ENCODE results near the gene CASP10. TPM values are rescaled to one million over a fixed set of nuclear protein-coding genes. Genes with fewer than 3 reads are reported as not detected.

Gene CASP10
- total RNA-seq, 4 donors from 2014 or later, result 13.5 to 47.0 (median 15.3) TPM

DNA sequence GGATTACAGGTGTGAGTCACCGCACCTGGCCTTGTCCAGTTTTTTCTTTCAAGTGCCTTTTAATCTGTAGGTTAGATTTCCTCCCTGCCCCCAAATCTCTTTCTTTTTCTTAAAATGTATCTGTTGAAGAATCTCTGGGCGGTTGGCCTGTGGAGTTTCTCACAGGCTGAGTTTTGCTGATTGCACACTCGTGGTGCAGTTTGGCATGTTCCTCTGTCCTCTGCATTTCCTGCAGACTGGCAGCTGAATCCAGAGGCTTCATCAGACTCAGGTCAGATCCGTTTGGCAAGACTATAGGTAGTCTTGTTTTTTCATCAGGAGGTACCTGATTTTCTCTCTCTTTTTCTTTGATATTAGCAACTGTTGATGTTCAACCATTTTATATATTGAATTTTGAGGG is 5.5 kb downstream of the CASP10 start:
- no peak for ATAC-seq (ENCODE audit: low FRiP score)
- TF ChIP-seq, protein P1, sequence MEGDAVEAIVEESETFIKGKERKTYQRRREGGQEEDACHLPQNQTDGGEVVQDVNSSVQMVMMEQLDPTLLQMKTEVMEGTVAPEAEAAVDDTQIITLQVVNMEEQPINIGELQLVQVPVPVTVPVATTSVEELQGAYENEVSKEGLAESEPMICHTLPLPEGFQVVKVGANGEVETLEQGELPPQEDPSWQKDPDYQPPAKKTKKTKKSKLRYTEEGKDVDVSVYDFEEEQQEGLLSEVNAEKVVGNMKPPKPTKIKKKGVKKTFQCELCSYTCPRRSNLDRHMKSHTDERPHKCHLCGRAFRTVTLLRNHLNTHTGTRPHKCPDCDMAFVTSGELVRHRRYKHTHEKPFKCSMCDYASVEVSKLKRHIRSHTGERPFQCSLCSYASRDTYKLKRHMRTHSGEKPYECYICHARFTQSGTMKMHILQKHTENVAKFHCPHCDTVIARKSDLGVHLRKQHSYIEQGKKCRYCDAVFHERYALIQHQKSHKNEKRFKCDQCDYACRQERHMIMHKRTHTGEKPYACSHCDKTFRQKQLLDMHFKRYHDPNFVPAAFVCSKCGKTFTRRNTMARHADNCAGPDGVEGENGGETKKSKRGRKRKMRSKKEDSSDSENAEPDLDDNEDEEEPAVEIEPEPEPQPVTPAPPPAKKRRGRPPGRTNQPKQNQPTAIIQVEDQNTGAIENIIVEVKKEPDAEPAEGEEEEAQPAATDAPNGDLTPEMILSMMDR (IDR thresholded peaks at IDR 0.05), result no peak
- DNase-seq (ENCODE audit: low spot score), result no peak

DNA sequence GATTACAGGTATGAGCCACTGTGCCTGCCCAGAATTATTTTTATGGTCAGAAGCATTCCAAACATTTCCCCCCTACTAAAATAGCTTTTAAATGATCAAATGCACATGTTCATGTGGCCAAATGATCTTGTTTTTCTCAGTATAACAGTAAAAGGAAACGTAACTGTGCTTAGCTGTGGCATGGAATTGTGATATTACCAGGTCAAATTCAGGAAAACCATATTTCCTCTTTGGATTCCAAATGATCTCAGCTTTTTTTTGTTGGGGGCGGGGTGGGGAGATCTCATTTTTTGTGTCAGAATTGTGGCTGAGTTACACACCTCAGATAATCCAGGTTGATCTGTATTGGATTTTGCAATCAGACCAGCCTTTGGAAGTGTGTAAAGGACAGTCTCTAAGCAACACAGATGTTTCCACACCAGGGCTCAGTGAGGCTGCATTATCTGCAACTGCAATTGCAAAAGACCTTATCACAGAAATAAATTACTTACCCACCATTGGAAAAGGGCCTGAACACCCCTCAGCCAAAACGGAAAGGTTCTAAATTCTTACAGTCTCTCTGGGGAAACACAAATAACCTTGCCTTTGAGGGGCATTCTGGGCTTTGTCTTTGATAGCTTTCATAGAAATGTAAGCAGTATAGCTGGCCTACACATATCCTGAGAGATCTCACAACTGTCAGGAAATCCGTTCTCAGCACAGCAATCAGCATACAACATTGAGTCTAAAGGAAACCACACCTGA is 8.4 kb downstream of the CASP10 start:
- ATAC-seq (ENCODE audit: low FRiP score), result peak; percentile 90

GRCh38 chr2:201194097-201194496 is 11.2 kb downstream of the CASP10 start:
- TF ChIP-seq, protein P1 (IDR thresholded peaks at IDR 0.05), result no peak
- no peak for ATAC-seq (ENCODE audit: low FRiP score)
- DNase-seq (ENCODE audit: low spot score), result no peak

More for the DNA sequence above, 8.4 kb downstream of the CASP10 start:
- no peak for DNase-seq (ENCODE audit: low spot score)
- TF ChIP-seq, protein P1 (IDR thresholded peaks at IDR 0.05), result no peak

GRCh38 chr2:201195331-201195730 is 12.4 kb downstream of the CASP10 start:
- DNase-seq (ENCODE audit: low spot score) (no peak), ATAC-seq (ENCODE audit: low FRiP score) (no peak)
- TF ChIP-seq, protein P1 (IDR thresholded peaks at IDR 0.05), result no peak

GRCh38 chr2:201196003-201196402 is 13.1 kb downstream of the CASP10 start:
- DNase-seq (ENCODE audit: low spot score), result no peak
- no peak for ATAC-seq (ENCODE audit: low FRiP score)
- TF ChIP-seq, protein P1 (IDR thresholded peaks at IDR 0.05), result no peak

GRCh38 chr2:201196803-201197202 is 13.9 kb downstream of the CASP10 start:
- TF ChIP-seq, protein P1 (IDR thresholded peaks at IDR 0.05), result no peak
- DNase-seq (ENCODE audit: low spot score) (no peak), ATAC-seq (ENCODE audit: low FRiP score) (no peak)

DNA sequence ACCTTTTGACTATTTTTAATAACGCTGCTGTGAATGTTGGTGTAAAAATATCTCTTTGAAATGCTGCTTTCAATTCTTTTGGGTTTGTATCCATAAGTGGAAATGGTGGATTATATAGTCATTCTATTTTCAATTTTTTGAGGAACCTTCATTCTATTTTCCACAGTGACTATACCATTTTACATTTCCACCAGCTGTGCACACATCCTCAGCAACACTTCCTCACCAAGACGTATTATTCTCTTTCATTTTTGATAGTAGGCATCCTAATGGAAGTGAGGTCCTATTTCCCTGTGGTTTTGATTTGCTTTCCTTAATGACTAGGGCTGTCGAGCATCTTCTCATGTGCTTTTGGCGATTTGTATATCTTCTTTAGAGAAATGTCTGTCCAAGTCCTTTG is 14.8 kb downstream of the CASP10 start:
- no peak for DNase-seq (ENCODE audit: low spot score)
- TF ChIP-seq, protein P1 (IDR thresholded peaks at IDR 0.05), result no peak
- ATAC-seq (ENCODE audit: low FRiP score), result no peak
